ENCODE data around the gene NOS1. TPM values are rescaled to one million over a fixed set of nuclear protein-coding genes. Genes with fewer than 3 reads are reported as not detected.
"Not testable (repeated sequence)": the region's sequence is repeated elsewhere in the genome, so short reads cannot be mapped to it uniquely, and the experiment has no call there.

Gene NOS1
- total RNA-seq (2014; rRNA removed; shearing (Covaris generic)) = 0.02 TPM in 1 of 2 replicates, not detected in the other
- not detected in 2 replicates for polyA plus RNA-seq (2014; cell fraction: nucleus; rRNA removed)

DNA sequence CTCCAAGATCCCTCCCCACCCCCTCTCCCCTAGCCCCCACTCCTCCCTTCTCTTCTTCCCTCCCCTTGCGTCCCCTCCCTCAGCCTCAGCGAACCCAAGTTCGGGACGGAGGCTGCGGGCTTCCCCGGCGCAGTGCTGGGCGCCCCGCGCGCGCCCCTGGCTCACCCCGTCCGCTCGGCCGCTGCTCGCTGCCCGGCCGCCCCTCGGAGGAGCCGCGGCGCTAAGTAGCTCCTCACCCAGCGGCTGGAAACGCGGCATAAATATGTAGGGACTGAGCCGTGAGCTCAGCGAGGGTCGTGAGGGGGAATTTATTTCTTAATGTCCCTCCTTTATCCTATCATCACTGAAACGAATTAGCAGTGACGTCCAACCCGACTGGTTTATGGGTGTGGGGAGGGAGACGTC, at the start of gene NOS1:
NOS1 (minus strand) TSS at position 280 of the 405 bp plus-strand sequence. CDS start 30,557 bp downstream, outside the sequence.
- DNase-seq (ENCODE audit: extremely low read depth, low read depth) = no peak

GRCh38 chr12:117409286-117409685, 47.9 kb upstream of the NOS1 start:
- no peak for DNase-seq (ENCODE audit: extremely low read depth, low read depth)

DNA sequence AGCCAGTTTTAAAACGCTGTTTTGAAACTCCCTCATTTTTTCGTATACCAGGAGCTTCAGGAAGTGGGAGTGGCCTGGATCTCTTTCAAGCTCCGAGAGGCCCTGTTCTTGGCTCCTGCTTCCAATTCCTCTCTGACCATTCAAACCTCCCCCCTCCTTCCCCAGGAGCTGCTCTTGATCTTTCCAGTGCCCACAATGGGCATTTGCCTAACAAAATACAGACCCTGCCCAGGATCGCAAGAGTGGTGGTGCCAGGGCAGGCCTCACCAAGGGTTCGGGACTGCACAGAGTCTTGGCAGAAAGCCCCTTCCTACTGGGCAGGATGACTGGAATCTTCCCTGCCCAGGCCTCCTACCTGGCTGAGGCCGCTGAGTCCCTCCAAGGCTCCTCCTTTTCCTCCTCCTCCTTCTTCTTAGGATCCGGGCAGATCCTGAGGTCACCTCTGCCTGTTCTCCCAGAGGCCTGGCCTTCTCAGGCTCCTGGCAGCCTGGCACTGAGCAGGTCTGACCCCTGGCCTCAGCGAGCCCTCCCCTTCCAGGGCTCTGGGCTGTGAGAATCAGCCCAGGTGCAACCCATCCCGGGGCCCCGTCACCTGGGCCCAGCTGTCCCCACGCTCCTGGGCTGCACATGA, 46.9 kb upstream of the NOS1 start:
- no peak for DNase-seq (ENCODE audit: extremely low read depth, low read depth)

- DNase-seq (ENCODE audit: extremely low read depth, low read depth) = no peak
Measured at GRCh38 chr12:117404940-117405339, 43.5 kb upstream of the NOS1 start.

- no peak for DNase-seq (ENCODE audit: extremely low read depth, low read depth)
Measured at GRCh38 chr12:117404203-117404853, 42.9 kb upstream of the NOS1 start.

- no peak for DNase-seq (ENCODE audit: extremely low read depth, low read depth)
Measured at GRCh38 chr12:117403586-117404139, 42.2 kb upstream of the NOS1 start.

DNA sequence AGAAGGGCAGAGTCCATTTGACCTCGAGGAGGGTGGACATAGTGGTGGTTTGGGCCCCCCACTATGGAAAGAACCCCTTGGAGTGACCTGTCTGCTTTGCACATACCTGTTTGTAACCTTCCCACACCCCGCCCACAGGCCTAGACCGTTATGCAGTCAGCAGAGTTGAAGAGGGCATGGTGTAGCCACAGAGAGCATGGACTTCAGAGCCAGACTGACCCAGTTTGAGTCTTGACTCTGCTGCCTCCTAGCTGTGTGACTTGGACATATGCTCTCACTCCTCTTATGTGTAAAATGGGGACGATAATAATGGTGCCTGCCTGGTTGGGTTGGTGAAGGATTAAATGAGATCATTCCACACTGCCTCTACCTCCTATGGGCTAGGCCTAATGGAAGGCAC, 40.9 kb upstream of the NOS1 start:
- DNase-seq (ENCODE audit: extremely low read depth, low read depth) = no peak

- DNase-seq (ENCODE audit: extremely low read depth, low read depth) = no peak
Measured at GRCh38 chr12:117400912-117401311, 39.5 kb upstream of the NOS1 start.

DNA sequence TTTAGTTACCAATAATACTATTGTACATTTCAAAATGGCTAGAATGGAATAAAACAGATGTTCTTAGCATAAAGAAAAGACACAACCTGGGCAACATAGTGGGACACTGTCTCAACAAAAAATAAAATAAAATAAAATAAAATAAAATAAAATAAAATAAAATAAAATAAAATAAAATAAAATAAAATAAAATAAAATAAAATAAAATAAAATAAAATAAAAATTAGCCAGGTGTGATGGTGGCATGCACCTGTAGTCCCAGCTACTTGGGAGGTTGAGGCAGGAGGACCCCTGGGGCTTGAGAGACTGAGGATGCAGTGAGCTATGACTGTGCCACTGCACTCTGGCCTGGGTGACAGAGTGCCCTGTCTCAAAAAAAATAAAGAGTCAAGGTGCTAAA, 37.1 kb upstream of the NOS1 start:
- not testable (repeated sequence) for DNase-seq (ENCODE audit: extremely low read depth, low read depth)

- DNase-seq (ENCODE audit: extremely low read depth, low read depth) = no peak
Measured at GRCh38 chr12:117395766-117396165, 34.3 kb upstream of the NOS1 start.

DNA sequence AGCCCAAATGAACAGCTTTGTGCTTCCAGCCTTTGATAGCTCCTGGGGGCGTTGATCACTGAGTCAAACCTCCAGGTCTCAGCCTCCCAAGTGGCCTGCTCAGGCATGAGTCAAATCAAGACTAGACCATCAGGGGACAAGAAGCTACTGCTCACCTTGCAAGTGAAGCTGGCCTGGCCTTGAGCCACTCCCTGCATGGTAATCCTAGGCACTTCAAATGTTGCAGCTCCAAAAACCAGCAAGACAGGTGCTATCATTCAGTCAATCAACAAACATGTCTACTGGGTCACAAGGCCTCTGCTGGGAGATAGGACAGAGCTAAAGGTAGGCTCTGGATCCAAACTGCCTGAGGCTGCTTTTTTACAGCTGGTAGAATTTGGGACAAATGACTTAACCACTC, 33.1 kb upstream of the NOS1 start:
- DNase-seq (ENCODE audit: extremely low read depth, low read depth) = no peak

DNA sequence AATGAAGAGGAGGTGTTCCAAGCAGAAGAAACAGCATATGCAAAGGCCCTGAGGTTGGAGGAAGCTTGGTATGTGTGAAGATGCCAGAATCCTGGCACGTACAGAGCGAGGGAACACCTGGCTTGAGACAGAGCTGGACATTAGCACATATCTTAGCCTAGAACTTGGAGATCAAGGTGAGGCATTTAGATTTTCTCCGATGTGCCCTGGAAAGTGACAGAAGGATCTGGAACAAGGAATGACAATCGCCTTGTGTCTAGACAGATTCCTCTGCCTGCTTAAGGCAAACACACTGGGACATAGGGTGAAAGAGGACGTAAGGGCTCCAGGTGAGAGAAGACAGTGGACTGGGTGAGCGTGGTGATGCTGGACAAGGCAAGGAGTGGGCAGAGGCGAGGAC, 32.2 kb upstream of the NOS1 start:
- no peak for DNase-seq (ENCODE audit: extremely low read depth, low read depth)

GRCh38 chr12:117390866-117391265, 29.4 kb upstream of the NOS1 start:
- DNase-seq (ENCODE audit: extremely low read depth, low read depth) = no peak

GRCh38 chr12:117388951-117389446, 27.6 kb upstream of the NOS1 start:
- DNase-seq (ENCODE audit: extremely low read depth, low read depth) = no peak

DNA sequence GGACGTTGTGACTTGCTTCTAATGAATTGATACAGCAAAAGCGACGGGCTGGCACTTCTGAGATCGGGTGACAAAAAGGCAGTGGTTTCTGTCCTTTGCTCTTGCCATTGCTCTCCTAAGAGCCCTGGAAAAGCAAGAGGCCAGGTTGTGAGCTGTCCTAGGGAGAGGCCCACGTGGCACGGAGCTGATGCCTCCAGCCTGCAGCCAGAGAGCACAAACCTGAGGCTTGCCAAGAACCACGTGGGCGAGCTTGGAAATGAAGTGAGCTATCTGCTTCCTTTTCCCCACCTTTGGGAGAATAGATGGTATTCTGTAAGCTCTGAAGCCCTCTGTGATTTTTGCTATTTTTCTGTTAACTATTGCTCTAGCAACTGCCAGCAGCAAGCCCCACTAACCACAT, 26.4 kb upstream of the NOS1 start:
- no peak for DNase-seq (ENCODE audit: extremely low read depth, low read depth)

- DNase-seq (ENCODE audit: extremely low read depth, low read depth) = no peak
Measured at GRCh38 chr12:117384735-117385134, 23.3 kb upstream of the NOS1 start.

- no peak for DNase-seq (ENCODE audit: extremely low read depth, low read depth)
Measured at GRCh38 chr12:117380083-117380482, 18.7 kb upstream of the NOS1 start.

GRCh38 chr12:117377758-117378157, 16.3 kb upstream of the NOS1 start:
- DNase-seq (ENCODE audit: extremely low read depth, low read depth) = no peak

DNA sequence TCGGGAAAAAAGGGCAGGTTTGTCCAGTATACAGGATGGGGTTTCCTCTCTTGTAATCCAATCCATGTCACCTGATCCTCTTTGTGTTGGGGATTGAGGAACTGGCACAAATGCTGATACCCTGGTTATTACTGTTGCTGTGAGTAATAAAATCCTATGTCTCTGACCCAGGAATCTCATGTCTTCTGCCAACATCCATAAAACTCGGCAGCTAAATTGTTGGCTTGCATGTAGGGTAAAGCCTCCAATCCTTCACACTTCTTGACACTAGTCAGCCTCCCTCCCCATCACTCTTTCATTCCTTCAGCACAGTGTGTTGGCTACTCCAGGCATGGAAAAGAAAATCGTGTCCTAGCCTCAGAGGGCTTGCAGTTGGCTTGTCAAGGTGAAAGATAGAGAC, 9.2 kb upstream of the NOS1 start:
- no peak for DNase-seq (ENCODE audit: extremely low read depth, low read depth)

- DNase-seq (ENCODE audit: extremely low read depth, low read depth) = not testable (repeated sequence)
Measured at GRCh38 chr12:117370000-117370399, 8.6 kb upstream of the NOS1 start.

GRCh38 chr12:117367006-117367638, 5.7 kb upstream of the NOS1 start:
- DNase-seq (ENCODE audit: extremely low read depth, low read depth) = peak; percentile 69

All from NCI-H460 (cell line).